AG04450 (cell line): ENCODE results near the gene CXCR3. TPM values are rescaled to one million over a fixed set of nuclear protein-coding genes. Genes with fewer than 3 reads are reported as not detected.

ENCODE experiments used
- CTCF ChIA-PET: fragments of 300-600, 350-600 bp; formaldehyde crosslinking; extraction: SDS; loops from one replicate; lab custom pipeline; 2022; ENCODE audit warnings: antibody characterized with exemption, inconsistent platforms; lab: Charles Lee
- POLR2A ChIA-PET: fragments of 350-600 bp; formaldehyde crosslinking; extraction: SDS; loops from one replicate; lab custom pipeline; 2021; ENCODE audit warnings: antibody characterized with exemption, inconsistent platforms; lab: Yijun Ruan, JAX
- DNase-seq: peaks from one replicate; pipeline ENCODE4 v3.0.0-alpha.2; 2011; ENCODE audit warnings: low read depth, low spot score
- H3K27ac ChIP-seq: one replicate; pipeline ENCODE4 v1.5.1; 2012; ENCODE audit warnings: low read depth, low read length, control low read depth
- H3K27me3 ChIP-seq: one replicate; pipeline ENCODE4 v1.6.0; 2012; ENCODE audit warnings: low read length; ENCODE audit not compliant: control insufficient read depth, insufficient read depth
- H3K4me3 ChIP-seq: 2 replicates; pipeline ENCODE4 v1.5.1; 2011; ENCODE audit warnings: mild to moderate bottlenecking, low read depth, low read length, control low read depth
- H3K9me3 ChIP-seq: 2 replicates; pipeline ENCODE4 v1.5.1; 2012; ENCODE audit warnings: low read length; ENCODE audit not compliant: control insufficient read depth, insufficient read depth
- polyA plus RNA-seq: library from polyadenylated mRNA; depleted of rRNA; stranded (reverse); fragments of >200 nt; gene quantifications from 2 replicates; pipeline ENCODE4 v1.2.3, GENCODE V29; 2011
- TF ChIP-seq, protein P1 (sequence below): IDR thresholded peaks from 2 replicates; pipeline ENCODE4 v1.5.1; 2011; ENCODE audit warnings: low read depth, low read length, control low read depth, inconsistent platforms

The CXCR3 gene
- polyA plus RNA-seq, 1 experiment = not detected

DNA sequence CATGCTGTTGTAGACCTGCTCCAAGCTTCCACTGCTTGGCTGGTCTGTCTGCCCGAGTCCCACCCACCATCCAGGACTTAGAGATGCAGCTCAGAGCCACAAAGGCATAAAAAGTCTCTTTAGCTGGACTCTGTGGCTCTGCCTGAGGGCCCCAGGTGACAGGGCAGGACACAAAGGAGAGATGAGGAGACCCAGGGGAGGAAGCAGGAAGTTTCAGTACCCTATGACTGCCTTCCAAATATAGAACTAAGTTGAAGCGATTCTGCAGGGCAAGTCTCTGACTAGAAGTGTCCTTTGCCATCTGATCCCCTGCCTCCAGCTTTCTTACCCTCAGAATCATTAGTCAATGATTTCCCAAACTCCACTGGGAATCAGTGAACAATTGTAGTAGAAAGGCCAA, 11.2 kb upstream of the CXCR3 start:
- TF ChIP-seq, protein P1, sequence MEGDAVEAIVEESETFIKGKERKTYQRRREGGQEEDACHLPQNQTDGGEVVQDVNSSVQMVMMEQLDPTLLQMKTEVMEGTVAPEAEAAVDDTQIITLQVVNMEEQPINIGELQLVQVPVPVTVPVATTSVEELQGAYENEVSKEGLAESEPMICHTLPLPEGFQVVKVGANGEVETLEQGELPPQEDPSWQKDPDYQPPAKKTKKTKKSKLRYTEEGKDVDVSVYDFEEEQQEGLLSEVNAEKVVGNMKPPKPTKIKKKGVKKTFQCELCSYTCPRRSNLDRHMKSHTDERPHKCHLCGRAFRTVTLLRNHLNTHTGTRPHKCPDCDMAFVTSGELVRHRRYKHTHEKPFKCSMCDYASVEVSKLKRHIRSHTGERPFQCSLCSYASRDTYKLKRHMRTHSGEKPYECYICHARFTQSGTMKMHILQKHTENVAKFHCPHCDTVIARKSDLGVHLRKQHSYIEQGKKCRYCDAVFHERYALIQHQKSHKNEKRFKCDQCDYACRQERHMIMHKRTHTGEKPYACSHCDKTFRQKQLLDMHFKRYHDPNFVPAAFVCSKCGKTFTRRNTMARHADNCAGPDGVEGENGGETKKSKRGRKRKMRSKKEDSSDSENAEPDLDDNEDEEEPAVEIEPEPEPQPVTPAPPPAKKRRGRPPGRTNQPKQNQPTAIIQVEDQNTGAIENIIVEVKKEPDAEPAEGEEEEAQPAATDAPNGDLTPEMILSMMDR = no peak
- Histone ChIP-seq H3K27ac (no peak overlapping the region), H3K27me3 (peaks cover 3% of the 10 kb centered on the region), H3K4me3 (no peak overlapping the region), H3K9me3 (no peaks in the 10 kb centered on the region)
- DNase-seq = no peak
- ChIA-PET CTCF (no interaction called here), POLR2A (no interaction called here)

DNA sequence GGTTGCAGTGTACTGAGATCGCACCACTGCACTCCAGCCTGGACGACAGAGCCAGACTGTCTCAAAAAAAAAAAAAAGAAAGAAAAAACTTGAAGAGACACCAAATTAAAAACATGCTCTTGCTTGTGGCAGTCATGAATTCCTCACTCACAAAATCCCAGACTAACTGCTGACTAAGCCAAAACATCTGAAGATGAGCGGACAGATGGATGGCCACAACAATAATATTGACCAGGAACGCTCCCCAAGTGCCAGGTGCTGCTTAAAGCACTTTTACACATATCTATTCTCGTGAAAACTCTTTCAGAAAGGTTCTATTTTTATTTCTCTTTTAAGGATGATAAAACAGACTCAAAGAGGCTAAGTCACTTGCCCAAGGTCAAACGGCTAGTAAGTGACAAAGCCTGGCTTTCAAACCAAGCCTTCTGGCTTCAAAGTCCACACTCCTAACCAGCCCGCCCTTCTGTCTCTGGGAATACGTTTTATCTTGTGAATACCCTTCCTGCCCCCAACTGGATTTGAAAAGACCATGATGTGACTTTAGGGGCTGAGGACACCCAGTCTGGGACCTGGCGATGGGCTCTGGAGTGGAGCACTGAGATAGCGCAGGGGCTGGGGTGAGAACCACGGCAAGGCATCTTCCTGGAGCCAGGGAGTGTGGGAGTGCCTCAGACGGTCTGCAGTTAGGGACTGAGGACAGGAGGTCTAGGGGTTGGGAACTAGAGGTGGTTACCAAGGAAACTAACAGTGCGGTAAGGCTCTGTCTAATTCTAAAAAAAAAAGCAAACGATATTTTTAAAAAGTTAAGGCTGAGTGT, 9.5 kb upstream of the CXCR3 start:
- TF ChIP-seq, protein P1 = no peak
- POLR2A ChIA-PET = no interaction called here
- H3K27me3 ChIP-seq = peaks cover 3% of the 10 kb centered on the region
- H3K4me3 ChIP-seq = no peak overlapping the region
- CTCF ChIA-PET = no interaction called here
- H3K27ac ChIP-seq = no peak overlapping the region
- H3K9me3 ChIP-seq = no peaks in the 10 kb centered on the region
- no peak for DNase-seq

DNA sequence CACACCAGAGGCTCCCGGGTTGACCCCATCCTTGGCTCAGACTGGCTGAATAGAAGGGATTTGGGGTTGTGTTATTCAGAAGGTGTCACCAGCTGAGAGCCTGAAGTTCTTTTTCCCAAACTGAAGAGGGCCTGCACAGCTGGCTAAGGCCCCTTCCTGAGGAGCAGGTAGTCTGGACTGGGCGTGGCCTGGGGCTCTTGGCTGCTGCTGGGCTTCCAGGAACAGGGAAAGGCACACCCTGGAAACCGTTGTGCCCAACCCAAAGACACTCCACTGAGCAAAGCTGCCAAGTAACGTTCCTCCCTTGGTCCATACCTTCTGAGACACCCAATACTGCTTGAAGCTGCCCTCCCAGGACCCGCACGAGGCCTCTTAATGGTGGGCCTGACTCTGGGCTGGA, 8.3 kb upstream of the CXCR3 start:
- CTCF ChIA-PET = no interaction called here
- TF ChIP-seq, protein P1 = no peak
- POLR2A ChIA-PET = no interaction called here
- Histone ChIP-seq H3K9me3 (no peaks in the 10 kb centered on the region), H3K27me3 (peaks cover 3% of the 10 kb centered on the region), H3K4me3 (no peak overlapping the region), H3K27ac (no peak overlapping the region)
- no peak for DNase-seq

DNA sequence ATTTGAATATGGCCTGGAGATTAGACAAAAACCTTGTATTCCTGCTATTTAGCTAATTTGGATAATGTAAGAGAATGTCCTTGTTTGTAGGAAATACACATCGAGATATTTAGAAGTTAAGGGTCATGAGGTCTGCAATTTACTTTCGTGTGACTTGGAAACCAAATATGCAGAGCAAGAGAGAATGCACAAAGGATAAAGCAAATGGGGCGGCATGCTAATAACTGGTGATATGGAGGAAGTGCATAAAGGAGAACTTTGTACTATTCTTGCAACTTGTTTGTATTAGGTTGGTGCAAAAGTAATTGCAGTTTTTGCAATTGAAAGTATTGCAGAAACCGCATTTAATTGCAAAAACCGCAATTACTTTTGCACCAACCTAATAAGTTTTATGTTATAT, 7.2 kb upstream of the CXCR3 start:
- TF ChIP-seq, protein P1 = no peak
- H3K27ac ChIP-seq = no peak overlapping the region
- H3K9me3 ChIP-seq = no peaks in the 10 kb centered on the region
- CTCF ChIA-PET = no interaction called here
- DNase-seq = no peak
- H3K27me3 ChIP-seq = peaks cover 3% of the 10 kb centered on the region
- POLR2A ChIA-PET = no interaction called here
- no peak overlapping the region for H3K4me3 ChIP-seq

DNA sequence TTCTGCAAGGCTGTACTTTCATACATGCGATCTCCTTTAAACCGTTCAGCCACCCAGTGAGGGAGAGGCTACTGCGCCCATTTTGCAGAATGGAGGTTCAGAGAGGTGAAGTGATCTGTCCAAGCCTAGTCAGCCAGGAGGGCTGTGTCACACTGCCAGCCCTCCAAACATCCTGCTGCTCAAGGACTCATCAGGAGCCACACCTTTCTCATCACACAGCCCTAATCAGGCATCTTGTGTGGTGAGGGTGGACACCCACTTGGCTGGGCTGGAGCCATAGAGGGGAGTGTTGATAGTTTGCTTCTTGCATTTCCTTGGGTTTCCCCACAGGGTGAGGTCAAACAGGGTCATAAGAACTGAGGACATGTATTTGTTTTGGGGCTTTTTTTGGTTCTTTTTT, 5.4 kb upstream of the CXCR3 start:
- ChIA-PET CTCF (interaction anchor here (2.0 kb wide), 1 partner anchor 29 kb away, joined by 7 read pairs; no protein-coding TSS in a partner anchor), POLR2A (no interaction called here)
- no peak for DNase-seq
- Histone ChIP-seq H3K4me3 (no peak overlapping the region), H3K27ac (no peak overlapping the region), H3K9me3 (no peaks in the 10 kb centered on the region), H3K27me3 (peaks cover 2% of the 10 kb centered on the region)
- TF ChIP-seq, protein P1 = no peak
